ENCODE measurements around the gene GABRP. TPM values are rescaled to one million over a fixed set of nuclear protein-coding genes. Genes with fewer than 3 reads are reported as not detected.

Gene GABRP
- total RNA-seq, 1 experiment from 2014 or later = 1.5 TPM

DNA sequence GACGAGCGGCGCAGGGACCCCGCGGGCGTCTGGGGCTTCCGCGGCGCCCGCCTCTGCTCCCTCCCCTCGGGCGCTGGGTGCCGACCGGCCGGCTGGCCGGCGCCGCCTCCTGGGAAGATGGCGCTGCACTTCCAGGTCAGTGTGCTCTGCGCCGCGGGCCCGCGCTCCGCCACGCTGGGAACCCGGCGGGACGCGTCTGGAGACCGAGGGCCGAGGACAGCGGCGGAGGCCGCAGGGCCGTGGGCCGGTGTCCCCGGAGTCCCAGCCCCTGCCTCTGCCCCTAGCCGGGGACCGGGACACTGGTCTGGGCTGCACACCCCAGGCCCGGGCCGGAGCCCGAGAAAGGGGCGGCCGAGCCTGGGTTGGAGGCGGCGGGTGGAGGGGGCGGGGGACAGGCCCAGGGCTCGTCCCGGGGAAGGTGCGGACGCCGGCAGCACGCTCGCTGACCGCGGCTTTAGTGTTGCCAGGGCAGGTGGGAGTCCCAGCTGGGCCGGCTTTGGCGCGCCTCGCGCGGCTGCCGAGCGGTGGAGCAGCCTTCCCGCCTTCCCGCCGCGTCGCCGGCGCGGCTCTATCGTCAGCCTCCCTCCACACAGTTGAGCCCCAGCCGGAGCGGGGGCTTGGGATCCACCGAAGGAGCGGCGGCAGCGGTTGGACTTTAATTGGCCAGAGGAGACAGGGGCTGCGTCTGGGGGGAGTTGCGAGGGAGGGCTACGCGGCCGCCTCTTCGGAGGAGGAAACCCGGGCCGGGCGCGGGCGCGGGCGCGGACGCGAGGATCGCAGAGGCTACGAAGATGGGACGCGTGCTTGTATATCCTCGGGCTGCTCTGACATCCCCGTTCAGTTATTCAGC is 78.6 kb downstream of the GABRP start, which contains the start of gene RANBP17:
Gene RANBP17, plus strand, starts transcription at position 102 of the 850 bp plus-strand sequence.
- Histone ChIP-seq H3K27me3 (ENCODE audit: insufficient read depth, low read length) (no peaks in the 10 kb centered on the region; the same call in 1 of the 2 replicates), H3T11ph (ENCODE audit: low read length) (no peak within 1 kb of the TSS), H4K5ac (ENCODE audit: insufficient read length, low read depth, low read length) (no peak within 1 kb of the TSS), H3K9me3 (ENCODE audit: control insufficient read depth, low read depth, low read length) (peaks cover 6% of the 10 kb centered on the region), H2BK15ac (ENCODE audit: low read depth, low read length) (no peak within 1 kb of the TSS), H3K27ac (ENCODE audit: insufficient read length, low read depth, low read length) (no peak within 1 kb of the TSS), H3K14ac (ENCODE audit: insufficient read depth, low read length) (peak within 1 kb of the TSS; percentile 94), H3K9ac (ENCODE audit: extremely low read depth, insufficient read length, low read length) (peak within 1 kb of the TSS; percentile 78), H2BK5ac (ENCODE audit: insufficient read length, low read length) (no peak within 1 kb of the TSS), H2BK120ac (ENCODE audit: low read depth, low read length, poor library complexity, severe bottlenecking) (no peak within 1 kb of the TSS), H3K4me2 (ENCODE audit: insufficient read depth, insufficient read length, low read length) (peak within 1 kb of the TSS; percentile 95), H2AK5ac (ENCODE audit: insufficient read length, low read length) (no peak within 1 kb of the TSS), H3K23ac (ENCODE audit: insufficient read length, low read depth, low read length) (no peak within 1 kb of the TSS), H3K4ac (ENCODE audit: low read depth, low read length) (no peak within 1 kb of the TSS), H3K56ac (ENCODE audit: insufficient read length, low read depth, low read length) (no peak within 1 kb of the TSS), H4K20me1 (ENCODE audit: control insufficient read depth, insufficient read depth, insufficient read length) (no peaks in the 10 kb centered on the region), H3K79me1 (ENCODE audit: insufficient read depth, low read depth, low read length, poor library complexity, severe bottlenecking) (peaks cover 6% of the 10 kb centered on the region), H4K8ac (replicated peaks; ENCODE audit: insufficient read length, low read depth, low read length) (no peak within 1 kb of the TSS), H2BK20ac (ENCODE audit: low read depth, low read length, poor library complexity, severe bottlenecking) (no peak within 1 kb of the TSS), H2BK12ac (ENCODE audit: insufficient read length, low read depth, low read length) (no peak within 1 kb of the TSS), H3K79me2 (ENCODE audit: insufficient read depth, low read length) (peaks cover 12% of the 10 kb centered on the region), H3K23me2 (ENCODE audit: insufficient read length, low read depth, low read length, poor library complexity, severe bottlenecking) (peaks cover 8% of the 10 kb centered on the region), H3K18ac (ENCODE audit: insufficient read length, low read depth, low read length) (peak within 1 kb of the TSS; percentile 89), H3K4me1 (ENCODE audit: insufficient read depth, low read length) (no peaks in the 10 kb centered on the region; the same call in 1 of the 2 replicates), H4K91ac (ENCODE audit: insufficient read length, low read depth, low read length) (no peak within 1 kb of the TSS), H2AFZ (ENCODE audit: low read length) (no peak within 1 kb of the TSS)
- peak; percentile 52 for DNase-seq
- peaks cover 19% of the 10 kb centered on the region for H3K27me3 Mint-ChIP-seq (ENCODE audit: low read depth)
- peak within 1 kb of the TSS; percentile 83 to 86 for H3K4me3 Mint-ChIP-seq
- no CpG with 5 or more reads among the region's 102 CpGs for WGBS (ENCODE audit: extremely low coverage, insufficient read length, low lambda C conversion rate)
- H3K27ac Mint-ChIP-seq = peak within 1 kb of the TSS in 1 of 3 experiments; percentile 18; a peak in 2 of 7 replicates
- H3K9me3 Mint-ChIP-seq = peaks cover 15% of the 10 kb centered on the region in 2 experiments
- peaks cover 10 to 17% (median 16%) of the 10 kb centered on the region in 3 experiments for H3K36me3 Mint-ChIP-seq (ENCODE audit: insufficient read depth in 1 of 3, low read depth in 3 of 3)
- TF ChIP-seq, protein P1, sequence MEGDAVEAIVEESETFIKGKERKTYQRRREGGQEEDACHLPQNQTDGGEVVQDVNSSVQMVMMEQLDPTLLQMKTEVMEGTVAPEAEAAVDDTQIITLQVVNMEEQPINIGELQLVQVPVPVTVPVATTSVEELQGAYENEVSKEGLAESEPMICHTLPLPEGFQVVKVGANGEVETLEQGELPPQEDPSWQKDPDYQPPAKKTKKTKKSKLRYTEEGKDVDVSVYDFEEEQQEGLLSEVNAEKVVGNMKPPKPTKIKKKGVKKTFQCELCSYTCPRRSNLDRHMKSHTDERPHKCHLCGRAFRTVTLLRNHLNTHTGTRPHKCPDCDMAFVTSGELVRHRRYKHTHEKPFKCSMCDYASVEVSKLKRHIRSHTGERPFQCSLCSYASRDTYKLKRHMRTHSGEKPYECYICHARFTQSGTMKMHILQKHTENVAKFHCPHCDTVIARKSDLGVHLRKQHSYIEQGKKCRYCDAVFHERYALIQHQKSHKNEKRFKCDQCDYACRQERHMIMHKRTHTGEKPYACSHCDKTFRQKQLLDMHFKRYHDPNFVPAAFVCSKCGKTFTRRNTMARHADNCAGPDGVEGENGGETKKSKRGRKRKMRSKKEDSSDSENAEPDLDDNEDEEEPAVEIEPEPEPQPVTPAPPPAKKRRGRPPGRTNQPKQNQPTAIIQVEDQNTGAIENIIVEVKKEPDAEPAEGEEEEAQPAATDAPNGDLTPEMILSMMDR (conservative IDR thresholded peaks at IDR 0.05) = peak; percentile 28; the same call in 2 of the 3 replicates
- peaks cover 22 to 23% of the 10 kb centered on the region in 2 experiments for H3K4me1 Mint-ChIP-seq
